ENCODE measurements around the gene SERTM2. TPM values are rescaled to one million over a fixed set of nuclear protein-coding genes. Genes with fewer than 3 reads are reported as not detected.
A peak's percentile ranks its signal among the peaks of the same experiment; 100 is the strongest.

The SERTM2 gene
- total RNA-seq, 1 donor from 2014 or later: not detected

DNA sequence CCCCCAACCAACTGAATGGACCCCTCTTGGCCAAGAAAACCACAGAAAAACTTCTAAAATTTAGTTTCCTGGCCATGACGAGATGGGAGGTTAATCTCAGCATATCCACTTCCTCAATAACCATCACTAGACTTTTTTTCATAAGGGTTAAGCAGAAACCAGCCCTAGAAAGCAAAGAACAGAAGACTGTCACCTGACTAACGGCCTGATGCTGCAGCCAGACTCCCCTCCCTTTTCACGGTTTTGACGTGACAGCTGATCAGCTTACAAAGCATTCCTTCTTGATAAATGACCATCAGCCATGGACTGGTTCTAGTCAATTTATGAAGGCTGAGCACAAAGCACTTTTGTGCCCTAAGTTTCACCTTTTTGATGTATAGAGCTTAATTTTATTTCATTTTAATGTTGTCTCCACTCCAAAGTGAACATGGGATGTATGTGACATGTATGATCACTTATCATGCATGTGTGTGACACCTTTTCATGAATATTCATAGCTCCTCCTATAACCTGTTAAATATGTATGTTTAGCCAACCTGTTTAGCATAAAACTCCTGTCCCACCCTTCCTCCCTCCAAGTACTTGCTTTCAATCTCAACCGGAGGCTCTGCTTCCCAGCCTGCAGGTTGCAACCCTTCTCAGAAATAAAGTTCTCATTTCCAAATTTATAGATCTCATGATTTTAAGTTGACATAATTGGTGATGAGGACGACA, 56.3 kb downstream of the SERTM2 start:
- no peaks in the 10 kb centered on the region for H3K9me3 Mint-ChIP-seq (ENCODE audit: unreplicated experiment)
- no peak overlapping the region for H3K4me3 Mint-ChIP-seq (ENCODE audit: unreplicated experiment)
- peaks cover 3% of the 10 kb centered on the region for H3K27me3 Mint-ChIP-seq (ENCODE audit: unreplicated experiment)
- H3K4me1 Mint-ChIP-seq (ENCODE audit: low read depth, unreplicated experiment): no peaks in the 10 kb centered on the region
- TF ChIP-seq, protein P1, sequence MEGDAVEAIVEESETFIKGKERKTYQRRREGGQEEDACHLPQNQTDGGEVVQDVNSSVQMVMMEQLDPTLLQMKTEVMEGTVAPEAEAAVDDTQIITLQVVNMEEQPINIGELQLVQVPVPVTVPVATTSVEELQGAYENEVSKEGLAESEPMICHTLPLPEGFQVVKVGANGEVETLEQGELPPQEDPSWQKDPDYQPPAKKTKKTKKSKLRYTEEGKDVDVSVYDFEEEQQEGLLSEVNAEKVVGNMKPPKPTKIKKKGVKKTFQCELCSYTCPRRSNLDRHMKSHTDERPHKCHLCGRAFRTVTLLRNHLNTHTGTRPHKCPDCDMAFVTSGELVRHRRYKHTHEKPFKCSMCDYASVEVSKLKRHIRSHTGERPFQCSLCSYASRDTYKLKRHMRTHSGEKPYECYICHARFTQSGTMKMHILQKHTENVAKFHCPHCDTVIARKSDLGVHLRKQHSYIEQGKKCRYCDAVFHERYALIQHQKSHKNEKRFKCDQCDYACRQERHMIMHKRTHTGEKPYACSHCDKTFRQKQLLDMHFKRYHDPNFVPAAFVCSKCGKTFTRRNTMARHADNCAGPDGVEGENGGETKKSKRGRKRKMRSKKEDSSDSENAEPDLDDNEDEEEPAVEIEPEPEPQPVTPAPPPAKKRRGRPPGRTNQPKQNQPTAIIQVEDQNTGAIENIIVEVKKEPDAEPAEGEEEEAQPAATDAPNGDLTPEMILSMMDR (IDR thresholded peaks at IDR 0.05; ENCODE audit: partially characterized antibody, unreplicated experiment): no peak
- no peaks in the 10 kb centered on the region for H3K36me3 Mint-ChIP-seq (ENCODE audit: unreplicated experiment)
- DNase-seq: no peak
- no peak overlapping the region for H3K27ac Mint-ChIP-seq (ENCODE audit: unreplicated experiment)

DNA sequence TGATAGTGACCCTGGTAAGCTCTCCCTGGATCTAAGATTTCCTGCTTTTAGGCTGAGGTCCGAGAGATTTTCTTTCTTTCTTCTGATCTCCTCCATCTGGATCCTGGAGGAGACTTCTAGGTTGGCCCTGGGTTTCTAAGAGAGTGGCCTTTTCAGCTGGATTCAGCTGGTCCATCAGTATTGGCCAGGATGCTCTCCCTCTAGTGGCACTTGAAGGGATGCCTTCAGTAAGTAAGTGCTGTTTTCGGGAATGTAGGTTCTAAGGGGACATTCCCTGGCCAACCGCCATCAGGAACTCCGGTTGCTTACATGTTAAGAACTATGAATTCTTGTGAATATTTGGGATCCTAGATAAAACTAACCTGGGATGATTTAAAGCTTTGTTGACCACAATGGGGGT, 56.9 kb downstream of the SERTM2 start:
- Mint-ChIP-seq H3K9me3 (ENCODE audit: unreplicated experiment) (no peaks in the 10 kb centered on the region), H3K36me3 (ENCODE audit: unreplicated experiment) (no peaks in the 10 kb centered on the region), H3K4me1 (ENCODE audit: low read depth, unreplicated experiment) (no peaks in the 10 kb centered on the region), H3K27me3 (ENCODE audit: unreplicated experiment) (peaks cover 3% of the 10 kb centered on the region), H3K4me3 (ENCODE audit: unreplicated experiment) (no peak overlapping the region), H3K27ac (ENCODE audit: unreplicated experiment) (no peak overlapping the region)
- no peak for DNase-seq
- TF ChIP-seq, protein P1 (IDR thresholded peaks at IDR 0.05; ENCODE audit: partially characterized antibody, unreplicated experiment): peak; percentile 46

DNA sequence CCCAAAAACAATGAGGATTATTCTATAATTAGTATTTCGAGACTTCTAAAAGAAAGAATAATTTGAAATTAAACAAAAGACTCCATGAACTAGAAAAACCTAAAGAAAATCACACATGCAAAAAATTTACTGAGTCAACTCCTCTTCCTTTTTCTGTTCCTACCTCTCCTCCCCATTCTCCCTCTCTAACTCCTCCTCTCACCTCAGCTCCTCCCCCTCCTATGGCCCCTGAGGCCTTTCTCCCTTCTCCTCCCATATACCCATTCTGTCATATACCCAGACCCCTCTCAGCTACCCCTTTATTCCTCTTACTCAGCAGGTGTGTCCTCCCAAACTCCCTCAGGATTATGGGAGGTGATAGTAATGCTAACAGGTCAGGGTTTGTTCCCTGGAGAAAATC, 57.4 kb downstream of the SERTM2 start:
- Mint-ChIP-seq H3K36me3 (ENCODE audit: unreplicated experiment) (no peaks in the 10 kb centered on the region), H3K9me3 (ENCODE audit: unreplicated experiment) (no peaks in the 10 kb centered on the region), H3K27ac (ENCODE audit: unreplicated experiment) (no peak overlapping the region), H3K27me3 (ENCODE audit: unreplicated experiment) (peaks cover 3% of the 10 kb centered on the region), H3K4me3 (ENCODE audit: unreplicated experiment) (no peak overlapping the region), H3K4me1 (ENCODE audit: low read depth, unreplicated experiment) (no peaks in the 10 kb centered on the region)
- TF ChIP-seq, protein P1 (IDR thresholded peaks at IDR 0.05; ENCODE audit: partially characterized antibody, unreplicated experiment): no peak
- DNase-seq: no peak

Other genes with a start within 250 kb of the SERTM2 start
- gene CAPN6, start 241.2 kb upstream of the SERTM2 start, total RNA-seq (ENCODE audit: unreplicated experiment): not detected
- 614 TPM for gene DCX, start 99.5 kb upstream of the SERTM2 start, total RNA-seq (ENCODE audit: unreplicated experiment)
- 33.4 TPM for gene ALG13, start 169.5 kb downstream of the SERTM2 start, total RNA-seq (ENCODE audit: unreplicated experiment)

All from glutamatergic neuron (in vitro differentiated cells).